GM03348 (cell line): ENCODE measurements around the gene MRRF.
"Not testable (repeated sequence)": the region's sequence is repeated elsewhere in the genome, so short reads cannot be mapped to it uniquely, and the experiment has no call there.

ENCODE experiments used
- DNase-seq: peaks from one replicate; pipeline ENCODE4 v3.0.0; 2012; ENCODE audit warnings: low spot score

MRRF gene

DNA sequence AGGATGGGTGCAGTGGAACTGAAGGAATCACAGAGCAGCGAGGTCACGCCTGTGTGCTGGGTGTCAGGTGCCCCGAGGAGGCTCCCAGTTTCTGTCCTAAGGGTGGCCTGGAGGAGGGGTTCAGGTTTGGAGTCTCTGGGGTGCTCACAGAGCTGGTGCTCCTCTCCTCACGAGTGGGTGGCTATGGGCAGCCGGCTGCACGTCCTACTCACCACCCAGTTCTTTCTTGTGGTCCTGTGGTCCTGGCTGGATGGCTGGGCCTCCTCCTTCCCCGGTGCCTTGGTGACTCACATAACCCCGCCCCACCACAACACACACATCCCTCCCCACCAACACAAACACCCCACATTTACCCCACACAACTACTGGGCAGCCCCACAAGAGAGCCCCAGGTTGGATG lies 96.2 kb downstream of the MRRF start:
- no peak for DNase-seq

- not testable (repeated sequence) for DNase-seq
Measured at GRCh38 chr9:122363131-122363530, 98.4 kb downstream of the MRRF start.

DNA sequence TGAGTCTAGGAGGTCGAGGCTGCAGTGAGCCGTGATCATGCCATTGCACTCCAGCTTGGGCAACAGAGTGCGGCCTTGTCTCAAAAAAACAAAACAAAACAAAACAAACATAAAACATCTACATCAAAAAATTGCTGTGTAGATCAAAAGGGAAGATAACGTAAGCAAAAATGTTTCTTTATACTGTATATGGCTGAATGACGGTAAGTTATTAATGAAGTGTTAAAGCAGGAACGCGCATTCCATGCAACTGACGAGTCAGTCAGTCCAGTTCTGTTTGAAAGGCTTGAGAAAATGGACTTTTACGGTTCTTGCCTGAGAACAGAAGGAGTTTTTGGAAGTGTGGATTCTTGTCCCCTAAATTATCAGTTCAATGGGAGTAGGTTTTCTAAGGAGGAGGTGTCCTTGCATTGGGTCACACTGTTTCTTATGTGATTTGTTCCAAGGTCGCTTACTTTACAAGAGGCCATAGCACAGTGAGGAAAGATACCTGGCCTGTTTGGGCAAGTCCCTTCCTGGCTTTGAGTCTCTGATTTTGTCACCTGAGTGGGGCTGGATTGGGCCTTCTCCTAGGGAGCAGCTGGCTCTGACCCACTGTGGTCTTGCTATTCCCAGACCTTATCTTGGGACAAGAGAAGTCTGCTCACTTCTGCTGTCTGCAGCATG lies 99.6 kb downstream of the MRRF start:
- DNase-seq, result no peak

- peak; percentile 73 for DNase-seq
Measured at GRCh38 chr9:122364783-122365150, 100.1 kb downstream of the MRRF start.

DNA sequence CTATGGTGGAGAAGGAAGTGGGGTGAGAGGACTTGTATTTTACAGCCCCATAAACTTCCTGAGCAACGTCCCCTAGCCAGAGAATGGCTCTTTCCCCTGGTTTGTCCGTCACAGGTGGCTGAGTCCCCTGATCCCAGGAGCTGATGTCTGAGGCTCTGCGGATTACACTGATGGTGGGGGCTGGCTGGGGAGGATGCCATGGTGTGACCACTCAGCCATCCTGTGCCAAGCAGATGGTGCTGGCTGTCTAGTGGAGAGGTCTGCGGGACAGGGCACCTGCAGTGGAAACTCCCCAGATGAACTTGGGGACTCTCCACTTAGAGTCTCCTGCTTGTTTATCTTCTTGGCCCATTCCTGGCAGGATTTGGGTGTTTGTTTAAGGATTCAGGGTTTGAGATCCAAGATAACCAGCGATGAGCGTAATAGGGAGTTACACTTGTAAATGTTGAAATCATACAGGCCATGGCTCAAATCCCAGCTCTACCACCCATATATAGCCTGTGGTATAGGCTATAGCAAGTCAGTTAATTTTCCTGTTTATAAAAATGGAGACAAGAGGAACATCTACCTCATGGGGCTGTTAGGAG lies 101.5 kb downstream of the MRRF start:
- no peak for DNase-seq

DNA sequence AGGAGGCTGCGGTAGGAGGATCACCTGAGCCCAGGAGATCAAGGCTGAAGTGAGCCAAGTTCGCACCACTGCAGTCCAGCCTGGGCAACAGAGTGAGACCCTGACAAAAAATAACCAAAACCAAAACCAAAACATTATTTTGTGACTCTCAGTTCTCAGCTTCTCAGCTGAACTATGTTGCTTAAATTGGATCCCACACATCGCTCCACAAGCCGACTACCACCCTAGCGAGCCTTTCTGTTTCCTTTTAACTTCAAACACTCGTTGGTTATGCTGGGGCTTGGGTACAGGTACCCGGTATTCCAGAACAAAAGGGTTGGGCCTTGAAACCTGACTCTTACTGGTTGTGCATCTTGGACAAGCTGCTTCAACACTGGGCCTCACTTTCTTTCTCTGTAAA lies 102.4 kb downstream of the MRRF start:
- no peak for DNase-seq

GRCh38 chr9:122367774-122368460 lies 103.2 kb downstream of the MRRF start:
- no peak for DNase-seq

GRCh38 chr9:122368642-122369041 lies 104.0 kb downstream of the MRRF start:
- DNase-seq, result no peak

DNA sequence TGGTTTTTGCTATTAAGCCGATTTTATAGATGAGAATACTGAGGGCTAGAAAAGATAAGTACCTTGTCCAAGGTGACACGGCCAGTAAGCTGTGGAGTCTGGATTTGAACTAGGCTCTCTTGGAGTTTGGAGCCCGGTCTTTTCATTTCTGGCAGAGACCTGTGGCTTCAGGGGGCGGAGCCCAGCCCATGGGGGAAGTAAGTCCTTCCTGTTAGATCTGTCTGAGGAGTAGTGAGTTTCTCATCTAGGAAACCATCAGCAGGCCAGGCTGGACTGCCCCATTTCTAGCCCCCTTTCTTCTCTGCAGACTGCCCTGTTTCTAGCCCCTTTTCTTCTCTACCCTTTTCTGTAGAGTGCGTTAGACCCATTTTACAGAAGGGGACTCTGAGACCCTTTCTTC lies 105.6 kb downstream of the MRRF start:
- no peak for DNase-seq

DNA sequence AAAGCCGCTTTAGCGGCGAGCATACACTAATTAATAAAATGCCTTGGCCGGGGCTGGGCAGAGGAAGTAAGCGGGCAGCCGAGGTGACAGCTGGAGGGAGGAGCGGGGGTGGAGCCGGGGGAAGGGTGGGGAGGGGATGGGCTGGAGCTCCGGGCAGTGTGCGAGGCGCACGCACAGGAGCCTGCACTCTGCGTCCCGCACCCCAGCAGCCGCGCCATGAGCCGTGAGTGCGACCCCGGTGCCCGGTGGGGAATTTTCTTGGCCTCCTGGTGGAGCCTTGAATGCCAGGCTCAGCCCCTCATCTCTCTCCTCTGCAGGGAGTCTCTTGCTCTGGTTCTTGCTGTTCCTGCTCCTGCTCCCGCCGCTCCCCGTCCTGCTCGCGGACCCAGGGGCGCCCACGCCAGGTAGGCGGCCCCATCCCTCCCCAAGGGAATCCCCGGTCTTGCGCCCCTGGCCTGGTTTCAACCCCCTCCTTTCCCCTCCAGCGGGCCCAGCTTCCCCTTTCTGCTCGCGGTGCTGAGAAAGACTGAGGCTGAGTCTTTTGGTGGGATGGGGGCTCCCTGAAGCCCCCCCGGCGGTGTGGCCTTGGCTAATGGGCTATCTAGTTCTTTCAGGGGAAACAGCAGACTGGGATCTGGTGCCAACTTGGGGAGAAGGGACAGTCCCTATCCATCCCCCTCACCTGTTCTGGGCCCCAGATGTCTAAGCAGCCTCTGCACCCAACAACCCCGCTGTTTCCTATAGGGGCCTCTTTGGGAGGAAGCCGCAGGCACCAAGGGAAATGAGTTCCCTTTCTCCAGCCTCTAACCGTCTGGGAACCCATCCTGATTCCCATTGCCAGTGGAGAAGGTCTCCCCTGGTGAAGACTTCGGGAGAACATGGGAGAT lies 106.4 kb downstream of the MRRF start, which contains the start of gene PTGS1:
TSS of gene PTGS1 (plus strand) at position 156 of the 887 bp plus-strand sequence. CDS start at position 217, 61 bp downstream.
- peak; percentile 84 for DNase-seq

- DNase-seq, result no peak
Measured at GRCh38 chr9:122371846-122372245, 107.2 kb downstream of the MRRF start.

DNA sequence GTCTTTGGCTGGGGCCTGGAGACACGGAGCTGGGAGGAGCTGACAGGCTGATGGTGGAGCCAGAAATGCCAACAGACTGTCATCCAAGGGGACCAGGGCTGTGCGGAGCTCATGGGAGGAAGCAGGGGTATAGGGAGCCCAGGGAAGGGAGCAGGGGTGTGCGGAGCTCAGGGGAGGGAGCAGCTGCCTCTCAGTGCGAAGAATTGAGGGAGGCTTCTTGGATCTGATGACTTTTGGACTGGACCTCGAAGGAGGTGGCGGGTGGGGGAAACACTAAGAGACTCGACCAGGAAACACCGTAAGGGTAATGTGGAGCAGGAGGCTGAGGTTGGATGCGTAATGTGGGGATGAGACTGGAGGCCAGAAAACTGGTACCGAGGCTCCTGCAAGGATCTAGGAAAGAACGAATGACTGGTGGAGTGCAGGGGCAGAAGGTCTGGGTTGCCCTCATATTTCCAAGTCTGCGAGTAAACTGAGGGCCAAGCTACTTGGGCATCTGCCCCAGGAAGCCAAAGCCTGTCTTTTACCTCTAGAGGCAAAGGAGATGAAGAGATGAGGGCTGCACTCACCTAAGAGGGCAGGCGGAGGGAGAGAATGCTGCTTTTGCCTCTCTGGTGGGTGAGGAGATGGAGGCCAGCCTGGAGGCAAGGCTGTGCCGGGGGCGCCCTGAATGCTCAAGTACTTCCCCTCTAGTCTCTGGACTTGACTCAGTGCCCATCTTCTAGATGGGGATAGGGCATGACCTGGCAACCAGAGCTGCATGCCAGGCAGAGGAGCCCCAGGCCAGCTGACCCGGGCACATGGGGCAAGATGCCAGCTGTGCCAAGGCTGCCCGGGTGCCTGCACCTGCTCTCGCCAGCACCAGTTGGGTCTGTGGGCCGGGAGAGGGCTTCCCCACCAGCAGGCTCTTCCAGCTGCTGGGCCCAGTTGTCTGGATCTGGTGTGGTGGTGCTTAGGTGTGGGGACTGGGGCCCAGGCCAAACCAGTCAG lies 108.5 kb downstream of the MRRF start:
- no peak for DNase-seq

- DNase-seq, result peak; percentile 94
Measured at GRCh38 chr9:122374885-122375420, 110.3 kb downstream of the MRRF start.

DNA sequence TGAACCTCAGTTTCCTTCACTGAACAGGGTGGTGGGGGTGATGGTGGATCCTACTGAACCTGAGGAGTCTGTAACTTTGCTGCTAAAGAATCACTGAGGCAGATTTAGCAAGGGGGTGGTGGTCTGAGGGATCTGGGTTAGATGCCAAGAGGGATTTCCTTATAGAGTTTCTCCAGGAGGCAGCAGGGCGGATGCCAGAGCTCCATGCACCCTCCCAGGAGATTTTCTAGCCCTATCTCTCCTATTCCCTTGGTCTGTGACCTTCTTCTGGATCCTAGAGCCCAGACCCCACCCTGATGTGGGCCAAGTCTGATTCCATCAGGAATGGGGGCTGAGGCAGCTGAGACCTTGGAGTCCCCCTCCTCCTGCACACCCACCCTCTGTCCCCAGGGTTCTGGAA lies 112.1 kb downstream of the MRRF start:
- DNase-seq, result no peak

- DNase-seq, result no peak
Measured at GRCh38 chr9:122377241-122378164, 112.8 kb downstream of the MRRF start.

DNA sequence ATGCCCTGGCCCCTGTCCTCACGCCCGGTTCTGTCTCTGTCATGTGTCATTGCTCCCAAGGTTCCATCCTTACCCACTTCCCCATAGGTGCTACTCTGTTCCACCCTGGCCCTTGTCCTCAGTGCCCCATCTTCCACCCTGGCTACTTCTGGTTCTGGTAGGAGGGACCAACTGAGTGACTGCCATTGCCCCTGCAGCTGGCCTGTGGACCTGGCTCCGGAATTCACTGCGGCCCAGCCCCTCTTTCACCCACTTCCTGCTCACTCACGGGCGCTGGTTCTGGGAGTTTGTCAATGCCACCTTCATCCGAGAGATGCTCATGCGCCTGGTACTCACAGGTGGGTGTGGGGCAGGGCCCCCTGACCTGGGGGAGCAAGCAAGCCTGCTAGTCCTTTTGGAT lies 113.6 kb downstream of the MRRF start:
- DNase-seq, result no peak

- no peak for DNase-seq
Measured at GRCh38 chr9:122379340-122379739, 114.7 kb downstream of the MRRF start.

DNA sequence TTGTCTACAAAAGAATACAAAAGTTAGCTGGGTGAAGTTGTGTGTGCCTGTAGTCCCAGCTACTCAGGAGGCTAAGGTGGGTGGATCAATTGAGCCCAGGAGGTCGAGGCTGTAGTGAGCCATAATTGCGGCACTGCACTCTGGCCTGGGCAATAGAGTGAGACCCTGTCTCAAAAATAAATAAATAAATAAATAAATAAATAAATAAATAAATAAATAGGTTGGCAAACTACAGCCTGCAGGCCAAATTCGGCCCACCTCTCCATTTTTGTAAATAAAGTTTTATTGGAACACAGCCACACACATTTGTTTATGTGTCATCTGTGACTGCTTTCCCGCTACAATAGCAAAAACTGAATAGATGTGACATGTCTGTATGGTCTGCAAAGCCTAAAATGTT lies 115.6 kb downstream of the MRRF start:
- DNase-seq, result no peak
